ENCODE results near the gene CRYGN.

DNA sequence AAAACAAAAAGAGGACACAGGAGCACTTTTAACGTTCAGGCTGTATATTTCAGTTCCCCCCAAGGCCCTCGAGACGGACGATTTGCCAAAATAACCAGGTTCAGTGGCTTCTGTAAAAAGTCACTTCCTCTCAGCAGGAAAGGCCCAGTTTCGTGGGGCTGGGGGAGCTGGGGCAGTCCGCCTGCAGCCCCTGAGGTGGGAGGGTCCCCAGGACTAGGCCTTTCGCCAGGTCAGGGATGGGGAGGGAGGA is 58.9 kb downstream of the CRYGN start:
- TF ChIP-seq, protein P1, sequence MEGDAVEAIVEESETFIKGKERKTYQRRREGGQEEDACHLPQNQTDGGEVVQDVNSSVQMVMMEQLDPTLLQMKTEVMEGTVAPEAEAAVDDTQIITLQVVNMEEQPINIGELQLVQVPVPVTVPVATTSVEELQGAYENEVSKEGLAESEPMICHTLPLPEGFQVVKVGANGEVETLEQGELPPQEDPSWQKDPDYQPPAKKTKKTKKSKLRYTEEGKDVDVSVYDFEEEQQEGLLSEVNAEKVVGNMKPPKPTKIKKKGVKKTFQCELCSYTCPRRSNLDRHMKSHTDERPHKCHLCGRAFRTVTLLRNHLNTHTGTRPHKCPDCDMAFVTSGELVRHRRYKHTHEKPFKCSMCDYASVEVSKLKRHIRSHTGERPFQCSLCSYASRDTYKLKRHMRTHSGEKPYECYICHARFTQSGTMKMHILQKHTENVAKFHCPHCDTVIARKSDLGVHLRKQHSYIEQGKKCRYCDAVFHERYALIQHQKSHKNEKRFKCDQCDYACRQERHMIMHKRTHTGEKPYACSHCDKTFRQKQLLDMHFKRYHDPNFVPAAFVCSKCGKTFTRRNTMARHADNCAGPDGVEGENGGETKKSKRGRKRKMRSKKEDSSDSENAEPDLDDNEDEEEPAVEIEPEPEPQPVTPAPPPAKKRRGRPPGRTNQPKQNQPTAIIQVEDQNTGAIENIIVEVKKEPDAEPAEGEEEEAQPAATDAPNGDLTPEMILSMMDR (IDR thresholded peaks at IDR 0.05) = no peak
- TF ChIP-seq TAF1 (IDR thresholded peaks at IDR 0.05; ENCODE audit: borderline replicate concordance, low read depth, low read length) (no peak), TEAD4 (IDR thresholded peaks at IDR 0.05; ENCODE audit: borderline replicate concordance, insufficient read depth) (no peak), POLR2AphosphoS5 (IDR thresholded peaks at IDR 0.05; ENCODE audit: low read depth, low read length) (no peak), MXI1 (IDR thresholded peaks at IDR 0.05; ENCODE audit: low read depth, low read length) (no peak)
- TF ChIP-seq, protein P2, sequence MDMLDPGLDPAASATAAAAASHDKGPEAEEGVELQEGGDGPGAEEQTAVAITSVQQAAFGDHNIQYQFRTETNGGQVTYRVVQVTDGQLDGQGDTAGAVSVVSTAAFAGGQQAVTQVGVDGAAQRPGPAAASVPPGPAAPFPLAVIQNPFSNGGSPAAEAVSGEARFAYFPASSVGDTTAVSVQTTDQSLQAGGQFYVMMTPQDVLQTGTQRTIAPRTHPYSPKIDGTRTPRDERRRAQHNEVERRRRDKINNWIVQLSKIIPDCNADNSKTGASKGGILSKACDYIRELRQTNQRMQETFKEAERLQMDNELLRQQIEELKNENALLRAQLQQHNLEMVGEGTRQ (IDR thresholded peaks at IDR 0.05; ENCODE audit: borderline replicate concordance, low read depth, low read length) = no peak

All from SK-N-SH (cell line).